ENCODE results near the gene PLXNB2. TPM values are rescaled to one million over a fixed set of nuclear protein-coding genes. Genes with fewer than 3 reads are reported as not detected.

Gene PLXNB2
- total RNA-seq, 1 donor from 2014 or later, result 20.6 TPM

GRCh38 chr22:50236731-50237409, 70.6 kb downstream of the PLXNB2 start:
- Mint-ChIP-seq H3K27me3 (no peaks in the 10 kb centered on the region), H3K4me3 (no peak overlapping the region), H3K36me3 (ENCODE audit: low read depth) (peaks cover 59% of the 10 kb centered on the region), H3K9me3 (no peaks in the 10 kb centered on the region), H3K4me1 (peaks cover 13% of the 10 kb centered on the region), H3K27ac (no peak overlapping the region)
- DNase-seq (no peak), ATAC-seq (ENCODE audit: low read depth) (no peak)
- CTCF ChIA-PET, result interaction anchor here (1.4 kb wide), 1 partner anchor 88 kb away, joined by 5 read pairs; no protein-coding TSS in a partner anchor
- intact Hi-C loops (cut with micrococcal nuclease), result loop anchor here (1.0 kb wide), 1 partner anchor 88 kb away; no protein-coding TSS in a partner anchor
- TF ChIP-seq CTCF (IDR thresholded peaks at IDR 0.05), result no peak
- POLR2A ChIA-PET, result interaction anchor here (0.8 to 1.1 kb wide), 2 partner anchors 46 to 271 kb away, joined by 3 to 4 read pairs; partner anchors contain the start of genes LMF2 and NCAPH2

GRCh38 chr22:50233223-50233622, 74.2 kb downstream of the PLXNB2 start:
- Mint-ChIP-seq H3K27ac (no peak overlapping the region), H3K9me3 (no peaks in the 10 kb centered on the region), H3K4me1 (peaks cover 4% of the 10 kb centered on the region), H3K27me3 (no peaks in the 10 kb centered on the region), H3K4me3 (no peak overlapping the region), H3K36me3 (ENCODE audit: low read depth) (peaks cover 63% of the 10 kb centered on the region)
- ATAC-seq (ENCODE audit: low read depth), result no peak
- DNase-seq, result no peak
- ChIA-PET CTCF (no interaction called here), POLR2A (interaction anchor here (1.2 kb wide), 1 partner anchor 13 kb away, joined by 4 read pairs; no protein-coding TSS in a partner anchor)
- intact Hi-C loops (cut with micrococcal nuclease), result no loop called here
- TF ChIP-seq CTCF (IDR thresholded peaks at IDR 0.05), result no peak

GRCh38 chr22:50232481-50233151, 74.8 kb downstream of the PLXNB2 start:
- Mint-ChIP-seq H3K36me3 (ENCODE audit: low read depth) (peaks cover 59% of the 10 kb centered on the region), H3K27me3 (no peaks in the 10 kb centered on the region), H3K4me1 (peaks cover 4% of the 10 kb centered on the region), H3K9me3 (no peaks in the 10 kb centered on the region), H3K27ac (no peak overlapping the region), H3K4me3 (no peak overlapping the region)
- ChIA-PET CTCF (no interaction called here), POLR2A (interaction anchor here (1.2 kb wide), 1 partner anchor 14 kb away, joined by 4 read pairs; no protein-coding TSS in a partner anchor)
- ATAC-seq (ENCODE audit: low read depth) (no peak), DNase-seq (no peak)
- TF ChIP-seq CTCF (IDR thresholded peaks at IDR 0.05), result no peak
- intact Hi-C loops (cut with micrococcal nuclease), result no loop called here

- Mint-ChIP-seq H3K9me3 (no peaks in the 10 kb centered on the region), H3K36me3 (ENCODE audit: low read depth) (peaks cover 62% of the 10 kb centered on the region), H3K4me1 (no peaks in the 10 kb centered on the region), H3K27ac (no peak overlapping the region), H3K4me3 (no peak overlapping the region), H3K27me3 (no peaks in the 10 kb centered on the region)
- ChIA-PET POLR2A (no interaction called here), CTCF (no interaction called here)
- intact Hi-C loops (cut with micrococcal nuclease), result no loop called here
- no peak for DNase-seq
- no peak for TF ChIP-seq CTCF (IDR thresholded peaks at IDR 0.05)
- ATAC-seq (ENCODE audit: low read depth), result no peak
Measured at GRCh38 chr22:50229370-50229769, 78.1 kb downstream of the PLXNB2 start.

- POLR2A ChIA-PET, result no interaction called here
Measured at GRCh38 chr22:50228366-50228765, 79.1 kb downstream of the PLXNB2 start.

More at GRCh38 chr22:50228366-50228765, 79.1 kb downstream of the PLXNB2 start:
- no peak for ATAC-seq (ENCODE audit: low read depth)
- TF ChIP-seq CTCF (IDR thresholded peaks at IDR 0.05), result no peak
- Mint-ChIP-seq H3K4me3 (no peak overlapping the region), H3K36me3 (ENCODE audit: low read depth) (peaks cover 61% of the 10 kb centered on the region), H3K27me3 (no peaks in the 10 kb centered on the region), H3K4me1 (no peaks in the 10 kb centered on the region), H3K9me3 (no peaks in the 10 kb centered on the region), H3K27ac (no peak overlapping the region)
- CTCF ChIA-PET, result no interaction called here
- DNase-seq, result no peak
- intact Hi-C loops (cut with micrococcal nuclease), result no loop called here

Measured in activated B cell treated with CpG ODN at 0.5 μM for 24 hours (primary cell).